Esophagus squamous epithelium (tissue), 4 donors: ENCODE results near the gene DIP2A.

Experiments
- CTCF ChIP-seq, 6 experiments: fragments of 450-650 bp in 4 of 6; fragments of 200-600 bp in 2 of 6; sonication (generic) in 2 of 6; IDR thresholded peaks; one replicate each; pipeline ENCODE4 v1.5.1; 2016 to 2019; ENCODE audit warnings: antibody characterized with exemption in 6 of 6, mild to moderate bottlenecking in 4 of 6, moderate library complexity in 4 of 6
- POLR2A ChIP-seq, 4 donors: fragments of 450-650 bp; IDR thresholded peaks; one replicate each; pipeline ENCODE4 v1.6.1; 2017; ENCODE audit warnings: antibody characterized with exemption in 4 of 4, mild to moderate bottlenecking in 4 of 4, moderate library complexity in 3 of 4

- TF ChIP-seq CTCF (IDR thresholded peaks at IDR 0.05), result no peak
- TF ChIP-seq POLR2A (IDR thresholded peaks at IDR 0.05), result no peak
These were observed 51.2 kb downstream of the DIP2A start for GRCh38 chr21:46509741-46510502.
